HG02798 (cell line): ENCODE results near the gene TNNC2.
A peak's percentile ranks its signal among the peaks of the same experiment; 100 is the strongest.
"Not testable (repeated sequence)": the region's sequence is repeated elsewhere in the genome, so short reads cannot be mapped to it uniquely, and the experiment has no call there.

Source experiments
- ATAC-seq: cut with Tn5 transposase; IDR thresholded peaks from one replicate; pipeline ENCODE4 v1.9.1; 2021; ENCODE audit warnings: mild to moderate bottlenecking; ENCODE audit not compliant: unreplicated experiment, poor library complexity

The TNNC2 gene

GRCh38 chr20:45850238-45850637 is 23.1 kb upstream of the TNNC2 start:
- ATAC-seq: no peak

GRCh38 chr20:45848969-45849582 is 22.0 kb upstream of the TNNC2 start:
- no peak for ATAC-seq

- ATAC-seq: no peak
Observed at GRCh38 chr20:45848421-45848820, 21.3 kb upstream of the TNNC2 start.

GRCh38 chr20:45845452-45845851 is 18.3 kb upstream of the TNNC2 start:
- ATAC-seq: no peak

- ATAC-seq: no peak
Observed at GRCh38 chr20:45843506-45843905, 16.4 kb upstream of the TNNC2 start.

GRCh38 chr20:45842169-45842812 is 15.2 kb upstream of the TNNC2 start:
- ATAC-seq: no peak

GRCh38 chr20:45841407-45842129 is 14.5 kb upstream of the TNNC2 start:
- no peak for ATAC-seq

- ATAC-seq: no peak
Observed at GRCh38 chr20:45840700-45841198, 13.6 kb upstream of the TNNC2 start.

GRCh38 chr20:45836841-45837240 is 9.7 kb upstream of the TNNC2 start:
- no peak for ATAC-seq

GRCh38 chr20:45835825-45836224 is 8.7 kb upstream of the TNNC2 start:
- ATAC-seq: no peak

GRCh38 chr20:45835329-45835765 is 8.2 kb upstream of the TNNC2 start:
- ATAC-seq: no peak

- no peak for ATAC-seq
Observed at GRCh38 chr20:45834797-45835161, 7.7 kb upstream of the TNNC2 start.

GRCh38 chr20:45833883-45834796 is 7.0 kb upstream of the TNNC2 start:
- ATAC-seq: peak; percentile 50

GRCh38 chr20:45833030-45833882 is 6.1 kb upstream of the TNNC2 start, which contains the start of gene SNX21:
SNX21 (plus strand) TSS chr20:45833799; CDS start chr20:45833920, 121 bp downstream.
- ATAC-seq: peak; percentile 33

GRCh38 chr20:45832619-45833018 is 5.5 kb upstream of the TNNC2 start:
- no peak for ATAC-seq

- not testable (repeated sequence) for ATAC-seq
Observed at GRCh38 chr20:45829673-45830106, 2.6 kb upstream of the TNNC2 start.

GRCh38 chr20:45828589-45828988 is 1.5 kb upstream of the TNNC2 start:
- ATAC-seq: no peak

- ATAC-seq: no peak
Observed at GRCh38 chr20:45827712-45828111, 600 bp upstream of the TNNC2 start.

GRCh38 chr20:45826381-45827019 is 612 bp downstream of the TNNC2 start:
- no peak for ATAC-seq
